CD4-positive, alpha-beta memory T cell (primary cell): ENCODE measurements around the gene SERPINB6. TPM values are rescaled to one million over a fixed set of nuclear protein-coding genes. Genes with fewer than 3 reads are reported as not detected.
A peak's percentile ranks its signal among the peaks of the same experiment; 100 is the strongest.

Experiments used
- CTCF ChIA-PET: fragments of 350-600 bp; sonication (Branson Sonifier 250); formaldehyde crosslinking; loops from one replicate; lab custom pipeline; 2021; ENCODE audit warnings: inconsistent platforms; ENCODE audit not compliant: partially characterized antibody; lab: Charles Lee
- POLR2A ChIA-PET: fragments of 350-600 bp; sonication (Branson Sonifier 250); formaldehyde crosslinking; loops from one replicate; lab custom pipeline; 2021; ENCODE audit not compliant: partially characterized antibody; lab: Charles Lee
- DNase-seq, 5 donors: peaks; one replicate each; pipeline versions ENCODE4 v3.0.0 to v3.0.0-alpha.2; 2020 to 2022; ENCODE audit warnings: mixed read lengths in 1 of 5
- H3K27ac ChIP-seq: one replicate; pipeline ENCODE4 v1.7.0; 2013; ENCODE audit warnings: low read depth, low read length
- H3K27me3 ChIP-seq: 2 replicates; pipeline ENCODE4 v1.7.0; 2013; ENCODE audit warnings: mild to moderate bottlenecking, low read length, moderate library complexity; ENCODE audit not compliant: insufficient read depth
- H3K36me3 ChIP-seq: 2 replicates; pipeline ENCODE4 v1.7.0; 2013; ENCODE audit warnings: mild to moderate bottlenecking, low read length, moderate library complexity; ENCODE audit not compliant: insufficient read depth
- H3K4me1 ChIP-seq: 2 replicates; pipeline ENCODE4 v1.7.0; 2013; ENCODE audit warnings: mild to moderate bottlenecking, low read length, moderate library complexity; ENCODE audit not compliant: insufficient read depth
- H3K4me3 ChIP-seq, 2 donors: one replicate each; pipeline ENCODE4 v1.7.0; 2013; ENCODE audit warnings: low read length in 2 of 2, mild to moderate bottlenecking in 1 of 2
- H3K9me3 ChIP-seq, 2 donors: one replicate each; pipeline ENCODE4 v1.7.0; 2013; ENCODE audit warnings: low read length in 2 of 2, control low read depth in 1 of 2; ENCODE audit not compliant: control insufficient read depth in 1 of 2
- H3K27ac Mint-ChIP-seq, 7 donors: one replicate each; pipeline ENCODE4 v1.8.0; 2020 to 2021; ENCODE audit warnings: mixed read lengths in 7 of 7, mild to moderate bottlenecking in 6 of 7, inconsistent platforms in 3 of 7, moderate library complexity in 3 of 7
- H3K27me3 Mint-ChIP-seq, 2 donors: one replicate each; pipeline ENCODE4 v1.8.0; 2020 to 2021; ENCODE audit warnings: mixed read lengths in 2 of 2
- H3K36me3 Mint-ChIP-seq, 2 donors: one replicate each; pipeline ENCODE4 v1.8.0; 2020 to 2021; ENCODE audit warnings: mixed read lengths in 2 of 2, inconsistent platforms in 1 of 2, mild to moderate bottlenecking in 1 of 2
- H3K4me1 Mint-ChIP-seq, 4 donors: one replicate each; pipeline ENCODE4 v1.8.0; 2020 to 2021; ENCODE audit warnings: mixed read lengths in 4 of 4, mild to moderate bottlenecking in 1 of 4
- H3K4me3 Mint-ChIP-seq, 8 donors: one replicate each; pipeline ENCODE4 v1.8.0; 2020 to 2021; ENCODE audit warnings: mixed read lengths in 8 of 8, mild to moderate bottlenecking in 7 of 8, moderate library complexity in 6 of 8, inconsistent platforms in 3 of 8
- H3K9me3 Mint-ChIP-seq, 8 donors: one replicate each; pipeline ENCODE4 v1.8.0; 2020 to 2021; ENCODE audit warnings: mixed read lengths in 8 of 8, mild to moderate bottlenecking in 5 of 8, inconsistent platforms in 3 of 8, moderate library complexity in 1 of 8
- intact Hi-C: fragments of 100-400 bp; cut with micrococcal nuclease; formaldehyde crosslinking; loops from one replicate; pipeline ENCODE4 v1.15.1; 2023
- polyA plus RNA-seq, 2 donors: library from polyadenylated mRNA; unstranded; fragments of 300-500 nt; fragmentation: Illumina TruSeq; gene quantifications; one replicate each; pipeline ENCODE4 v1.2.3, GENCODE V29; 2021
- total RNA-seq, 2 experiments: library from RNA; stranded (reverse); gene quantifications; one replicate each; pipeline ENCODE4 v1.2.3, GENCODE V29; 2021

Gene SERPINB6
- total and polyA plus RNA-seq, 4 experiments from 2014 or later: 41.2 to 58.0 (median 44.5) TPM

DNA sequence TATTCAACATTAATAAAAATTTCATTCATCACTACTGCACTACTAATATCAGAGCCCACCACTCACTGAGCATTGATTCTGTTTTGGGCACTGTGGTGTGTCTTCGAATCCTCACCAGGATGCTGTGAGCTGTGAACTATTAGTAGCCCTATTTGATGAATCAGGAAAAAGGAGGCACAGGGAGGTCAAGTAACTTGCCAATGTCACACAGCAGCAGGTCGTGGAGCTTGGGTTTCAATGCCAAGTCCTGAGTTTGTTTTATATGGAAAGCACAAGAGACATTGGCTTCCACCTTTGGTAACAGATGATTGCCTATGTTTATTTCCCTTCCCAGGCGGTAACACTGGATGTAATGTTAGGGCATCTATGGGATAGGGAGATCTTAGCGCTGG lies 43.3 kb upstream of the SERPINB6 start:
- H3K4me3 Mint-ChIP-seq: no peak overlapping the region
- H3K27me3 Mint-ChIP-seq: no peaks in the 10 kb centered on the region
- Histone ChIP-seq H3K4me1 (no peaks in the 10 kb centered on the region), H3K27me3 (no peaks in the 10 kb centered on the region), H3K9me3 (peaks cover 0 to 12% of the 10 kb centered on the region in 2 donors), H3K36me3 (peaks cover 18% of the 10 kb centered on the region), H3K4me3 (no peak overlapping the region), H3K27ac (no peak overlapping the region)
- no peak for DNase-seq
- H3K4me1 Mint-ChIP-seq: peaks cover 5 to 22% (median 6%) of the 10 kb centered on the region in 4 donors
- peaks cover 66 to 69% of the 10 kb centered on the region in 2 donors for H3K36me3 Mint-ChIP-seq
- POLR2A ChIA-PET: interaction anchor here (1.0 to 2.7 kb wide), 3 partner anchors 9 to 39 kb away, joined by 3 to 8 read pairs (median 3); no protein-coding TSS in a partner anchor
- H3K9me3 Mint-ChIP-seq: peaks cover 0 to 33% (median 26%) of the 10 kb centered on the region in 8 donors
- CTCF ChIA-PET: interaction anchor here (0.9 kb wide), 1 partner anchor 13 kb away, joined by 5 read pairs; no protein-coding TSS in a partner anchor
- intact Hi-C loops: no loop called here
- no peak overlapping the region for H3K27ac Mint-ChIP-seq

GRCh38 chr6:3013901-3014674 lies 42.7 kb upstream of the SERPINB6 start:
- Mint-ChIP-seq H3K27me3 (no peaks in the 10 kb centered on the region), H3K4me1 (peaks cover 0 to 16% (median 6%) of the 10 kb centered on the region in 4 donors), H3K27ac (peak overlapping the region in 2 of 7 donors; percentile 49 to 59), H3K4me3 (no peak overlapping the region), H3K9me3 (peaks cover 0 to 34% (median 26%) of the 10 kb centered on the region in 8 donors), H3K36me3 (peaks cover 67 to 70% of the 10 kb centered on the region in 2 donors)
- POLR2A ChIA-PET: interaction anchor here (1.0 to 1.5 kb wide), 2 partner anchors 10 to 25 kb away, joined by 3 read pairs; no protein-coding TSS in a partner anchor
- Histone ChIP-seq H3K4me3 (no peak overlapping the region), H3K36me3 (peaks cover 18% of the 10 kb centered on the region), H3K27ac (no peak overlapping the region), H3K9me3 (peaks cover 0 to 12% of the 10 kb centered on the region in 2 donors), H3K4me1 (no peaks in the 10 kb centered on the region), H3K27me3 (no peaks in the 10 kb centered on the region)
- intact Hi-C loops: no loop called here
- no peak for DNase-seq
- CTCF ChIA-PET: interaction anchor here (0.9 kb wide), 1 partner anchor 12 kb away, joined by 5 read pairs; no protein-coding TSS in a partner anchor

DNA sequence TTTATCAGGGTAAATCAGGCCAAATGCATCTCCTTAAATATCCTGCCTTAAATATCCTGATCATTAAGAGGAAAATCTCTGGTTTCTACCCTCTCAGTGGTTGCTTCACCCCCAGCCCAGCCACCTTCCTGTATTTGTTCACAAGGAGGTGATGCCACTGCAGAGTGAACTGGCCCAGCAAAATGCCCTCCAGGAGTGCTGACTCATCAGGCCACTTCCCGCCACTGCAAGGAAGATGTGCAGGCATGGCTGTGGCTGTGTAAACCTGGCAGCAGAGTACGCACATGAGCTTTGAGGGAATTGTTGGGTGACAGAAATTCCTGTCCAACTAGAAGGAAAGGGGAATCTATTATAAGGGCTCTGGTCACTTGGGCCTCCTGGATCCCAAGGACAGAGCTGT lies 42.1 kb upstream of the SERPINB6 start:
- no peak overlapping the region for H3K4me3 Mint-ChIP-seq
- H3K27me3 Mint-ChIP-seq: no peaks in the 10 kb centered on the region
- Histone ChIP-seq H3K4me3 (no peak overlapping the region), H3K27me3 (no peaks in the 10 kb centered on the region), H3K4me1 (no peaks in the 10 kb centered on the region), H3K9me3 (peaks cover 0 to 12% of the 10 kb centered on the region in 2 donors), H3K27ac (no peak overlapping the region), H3K36me3 (peaks cover 18% of the 10 kb centered on the region)
- POLR2A ChIA-PET: no interaction called here
- peaks cover 0 to 34% (median 26%) of the 10 kb centered on the region in 8 donors for H3K9me3 Mint-ChIP-seq
- H3K36me3 Mint-ChIP-seq: peaks cover 73 to 74% of the 10 kb centered on the region in 2 donors
- H3K27ac Mint-ChIP-seq: peak overlapping the region in 4 of 7 donors; percentile 9 to 59 (median 37)
- CTCF ChIA-PET: no interaction called here
- intact Hi-C loops: no loop called here
- no peak for DNase-seq
- H3K4me1 Mint-ChIP-seq: peaks cover 0 to 16% (median 6%) of the 10 kb centered on the region in 4 donors

DNA sequence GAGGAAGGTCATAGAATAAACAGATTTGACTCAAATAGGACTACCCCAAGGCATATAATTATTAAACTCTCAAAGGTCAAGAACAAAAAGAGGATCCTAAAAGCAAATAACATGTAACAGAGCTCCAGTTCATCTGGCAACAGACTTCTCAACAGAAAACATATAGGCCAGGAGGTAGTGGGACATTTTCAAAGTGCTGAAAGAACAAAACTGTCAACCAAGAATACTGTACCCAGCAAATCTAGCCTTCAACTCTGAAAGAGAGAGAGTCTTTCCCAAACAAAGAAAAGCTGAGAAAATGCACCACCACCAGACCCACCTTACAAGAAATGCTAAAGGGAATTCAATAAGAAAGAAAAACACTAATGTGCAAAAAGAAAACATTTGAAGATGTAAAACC lies 40.2 kb upstream of the SERPINB6 start:
- H3K36me3 ChIP-seq: peaks cover 29% of the 10 kb centered on the region
- POLR2A ChIA-PET: interaction anchor here (1.2 to 1.5 kb wide), 3 partner anchors 9 to 22 kb away, joined by 3 to 4 read pairs (median 3); no protein-coding TSS in a partner anchor
- H3K27me3 Mint-ChIP-seq: no peaks in the 10 kb centered on the region
- peaks cover 0 to 12% of the 10 kb centered on the region in 2 donors for H3K9me3 ChIP-seq
- no peak overlapping the region for H3K27ac ChIP-seq
- CTCF ChIA-PET: interaction anchor here (1.1 to 1.9 kb wide), 2 partner anchors 10 to 15 kb away, joined by 3 to 5 read pairs; no protein-coding TSS in a partner anchor
- H3K4me3 Mint-ChIP-seq: no peak overlapping the region
- peaks cover 0 to 18% (median 8%) of the 10 kb centered on the region in 4 donors for H3K4me1 Mint-ChIP-seq
- H3K27ac Mint-ChIP-seq: no peak overlapping the region
- no peaks in the 10 kb centered on the region for H3K27me3 ChIP-seq
- no peak overlapping the region for H3K4me3 ChIP-seq
- H3K36me3 Mint-ChIP-seq: peaks cover 74 to 83% of the 10 kb centered on the region in 2 donors
- peaks cover 0 to 34% (median 26%) of the 10 kb centered on the region in 8 donors for H3K9me3 Mint-ChIP-seq
- H3K4me1 ChIP-seq: no peaks in the 10 kb centered on the region
- intact Hi-C loops: no loop called here
- no peak for DNase-seq

GRCh38 chr6:3011158-3011557 lies 39.8 kb upstream of the SERPINB6 start:
- H3K4me3 Mint-ChIP-seq: no peak overlapping the region
- CTCF ChIA-PET: interaction anchor here (1.9 kb wide), 1 partner anchor 9 kb away, joined by 5 read pairs; no protein-coding TSS in a partner anchor
- peaks cover 0 to 16% (median 9%) of the 10 kb centered on the region in 4 donors for H3K4me1 Mint-ChIP-seq
- H3K27me3 ChIP-seq: no peaks in the 10 kb centered on the region
- H3K27ac Mint-ChIP-seq: no peak overlapping the region
- H3K9me3 ChIP-seq: peaks cover 0 to 12% of the 10 kb centered on the region in 2 donors
- POLR2A ChIA-PET: interaction anchor here (1.2 to 1.5 kb wide), 3 partner anchors 9 to 22 kb away, joined by 3 to 4 read pairs (median 3); no protein-coding TSS in a partner anchor
- DNase-seq: no peak
- intact Hi-C loops: no loop called here
- H3K27me3 Mint-ChIP-seq: no peaks in the 10 kb centered on the region
- peaks cover 0 to 34% (median 26%) of the 10 kb centered on the region in 8 donors for H3K9me3 Mint-ChIP-seq
- no peaks in the 10 kb centered on the region for H3K4me1 ChIP-seq
- peaks cover 78 to 85% of the 10 kb centered on the region in 2 donors for H3K36me3 Mint-ChIP-seq
- peaks cover 33% of the 10 kb centered on the region for H3K36me3 ChIP-seq
- H3K4me3 ChIP-seq: no peak overlapping the region
- H3K27ac ChIP-seq: no peak overlapping the region

GRCh38 chr6:3009930-3010329 lies 38.6 kb upstream of the SERPINB6 start:
- DNase-seq: no peak
- Mint-ChIP-seq H3K27ac (no peak overlapping the region), H3K4me1 (peaks cover 0 to 13% (median 10%) of the 10 kb centered on the region in 4 donors), H3K27me3 (no peaks in the 10 kb centered on the region), H3K9me3 (peaks cover 0 to 34% (median 26%) of the 10 kb centered on the region in 8 donors), H3K4me3 (no peak overlapping the region), H3K36me3 (peaks cover 74 to 85% of the 10 kb centered on the region in 2 donors)
- Histone ChIP-seq H3K36me3 (peaks cover 31% of the 10 kb centered on the region), H3K9me3 (peaks cover 0 to 12% of the 10 kb centered on the region in 2 donors), H3K27me3 (no peaks in the 10 kb centered on the region), H3K4me3 (no peak overlapping the region), H3K27ac (no peak overlapping the region), H3K4me1 (no peaks in the 10 kb centered on the region)
- intact Hi-C loops: no loop called here
- ChIA-PET CTCF (interaction anchor here (1.9 kb wide), 1 partner anchor 8 kb away, joined by 5 read pairs; no protein-coding TSS in a partner anchor), POLR2A (no interaction called here)
